ENCODE results near the gene SPTB.

Gene SPTB

GRCh38 chr14:64878837-64879634, 671 bp downstream of the SPTB start:
- no peak for TF ChIP-seq EP300 (IDR thresholded peaks at IDR 0.05; ENCODE audit: borderline replicate concordance)
- TF ChIP-seq TCF12 (IDR thresholded peaks at IDR 0.05; ENCODE audit: low read depth) = no peak
- TF ChIP-seq USF1 (IDR thresholded peaks at IDR 0.05) = no peak
- no peak for TF ChIP-seq NFIC (IDR thresholded peaks at IDR 0.05)
- TF ChIP-seq FOXM1 (IDR thresholded peaks at IDR 0.05; ENCODE audit: borderline replicate concordance, low read depth) = no peak
- TF ChIP-seq CREB1 (IDR thresholded peaks at IDR 0.05; ENCODE audit: low read depth) = no peak
- TF ChIP-seq YY1 (IDR thresholded peaks at IDR 0.05; ENCODE audit: low read depth) = no peak
- no peak for TF ChIP-seq EGR1 (IDR thresholded peaks at IDR 0.05)
- TF ChIP-seq CEBPB (IDR thresholded peaks at IDR 0.05) = no peak
- no peak for TF ChIP-seq TAF1 (IDR thresholded peaks at IDR 0.05; ENCODE audit: low read depth)
- TF ChIP-seq TEAD4 (IDR thresholded peaks at IDR 0.05) = no peak
- no peak for TF ChIP-seq MAX (IDR thresholded peaks at IDR 0.05)
- no peak; the same call in 1 of the 2 replicates for TF ChIP-seq ZBTB7A (IDR thresholded peaks at IDR 0.05; ENCODE audit: low read depth)
- TF ChIP-seq RAD21 (IDR thresholded peaks at IDR 0.05; ENCODE audit: low read depth) = no peak
- TF ChIP-seq REST (IDR thresholded peaks at IDR 0.05; ENCODE audit: low read depth) = no peak

DNA sequence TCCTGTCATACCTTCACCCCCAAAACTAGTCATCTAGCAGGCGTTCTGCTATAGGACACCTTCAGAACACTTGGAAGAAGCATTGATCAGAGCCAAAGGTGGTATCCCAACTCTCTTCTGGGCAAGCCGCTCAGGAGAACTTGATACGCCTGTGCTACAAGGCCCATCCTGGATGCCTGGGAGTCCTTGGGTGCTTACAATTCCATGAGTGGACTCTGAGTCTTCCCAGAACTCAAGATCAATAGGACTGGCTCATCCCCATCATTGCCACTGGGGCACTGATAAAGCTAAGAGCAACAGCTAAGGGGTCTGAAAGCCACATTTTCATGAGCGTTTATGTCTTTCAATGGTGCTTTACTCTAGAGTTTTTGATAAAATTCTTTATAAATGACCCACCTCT, 1.9 kb downstream of the SPTB start:
- TF ChIP-seq REST (IDR thresholded peaks at IDR 0.05; ENCODE audit: low read depth) = no peak
- no peak for TF ChIP-seq FOXM1 (IDR thresholded peaks at IDR 0.05; ENCODE audit: borderline replicate concordance, low read depth)
- no peak for TF ChIP-seq TCF12 (IDR thresholded peaks at IDR 0.05; ENCODE audit: low read depth)
- TF ChIP-seq USF1 (IDR thresholded peaks at IDR 0.05) = no peak
- TF ChIP-seq YY1 (IDR thresholded peaks at IDR 0.05; ENCODE audit: low read depth) = no peak
- no peak for TF ChIP-seq CEBPB (IDR thresholded peaks at IDR 0.05)
- no peak for TF ChIP-seq ZBTB7A (IDR thresholded peaks at IDR 0.05; ENCODE audit: low read depth)
- TF ChIP-seq MAX (IDR thresholded peaks at IDR 0.05) = no peak
- TF ChIP-seq EGR1 (IDR thresholded peaks at IDR 0.05) = no peak
- no peak for TF ChIP-seq EP300 (IDR thresholded peaks at IDR 0.05; ENCODE audit: borderline replicate concordance)
- TF ChIP-seq TEAD4 (IDR thresholded peaks at IDR 0.05) = no peak
- no peak for TF ChIP-seq RAD21 (IDR thresholded peaks at IDR 0.05; ENCODE audit: low read depth)
- no peak for TF ChIP-seq NFIC (IDR thresholded peaks at IDR 0.05)
- TF ChIP-seq TAF1 (IDR thresholded peaks at IDR 0.05; ENCODE audit: low read depth) = no peak
- no peak for TF ChIP-seq CREB1 (IDR thresholded peaks at IDR 0.05; ENCODE audit: low read depth)

DNA sequence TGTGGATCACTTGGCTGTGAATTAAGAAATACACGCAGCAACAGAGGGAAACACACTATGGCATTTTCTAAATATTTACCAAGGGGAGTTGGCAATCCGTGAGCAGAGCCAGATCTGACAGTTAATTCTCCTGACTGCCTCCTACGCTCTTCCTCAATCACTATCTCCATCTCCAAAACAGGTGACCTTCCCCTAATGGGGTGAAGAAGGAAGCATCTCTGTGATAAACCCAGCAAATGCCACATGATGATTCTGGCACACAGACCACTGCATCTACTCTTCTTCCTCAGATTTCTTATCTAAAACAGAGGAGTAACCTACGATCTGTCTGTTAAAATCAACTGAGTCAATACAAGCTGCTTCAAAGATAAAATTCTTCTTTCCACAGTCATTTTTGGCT, 4.4 kb downstream of the SPTB start:
- no peak for TF ChIP-seq TAF1 (IDR thresholded peaks at IDR 0.05; ENCODE audit: low read depth)
- TF ChIP-seq MAX (IDR thresholded peaks at IDR 0.05) = no peak
- TF ChIP-seq TCF12 (IDR thresholded peaks at IDR 0.05; ENCODE audit: low read depth) = no peak
- TF ChIP-seq YY1 (IDR thresholded peaks at IDR 0.05; ENCODE audit: low read depth) = no peak
- no peak for TF ChIP-seq CEBPB (IDR thresholded peaks at IDR 0.05)
- no peak for TF ChIP-seq REST (IDR thresholded peaks at IDR 0.05; ENCODE audit: low read depth)
- TF ChIP-seq ZBTB7A (IDR thresholded peaks at IDR 0.05; ENCODE audit: low read depth) = no peak
- no peak for TF ChIP-seq NFIC (IDR thresholded peaks at IDR 0.05)
- no peak for TF ChIP-seq CREB1 (IDR thresholded peaks at IDR 0.05; ENCODE audit: low read depth)
- no peak for TF ChIP-seq RAD21 (IDR thresholded peaks at IDR 0.05; ENCODE audit: low read depth)
- TF ChIP-seq FOXM1 (IDR thresholded peaks at IDR 0.05; ENCODE audit: borderline replicate concordance, low read depth) = no peak
- no peak for TF ChIP-seq USF1 (IDR thresholded peaks at IDR 0.05)
- no peak for TF ChIP-seq EP300 (IDR thresholded peaks at IDR 0.05; ENCODE audit: borderline replicate concordance)
- no peak for TF ChIP-seq TEAD4 (IDR thresholded peaks at IDR 0.05)
- no peak for TF ChIP-seq EGR1 (IDR thresholded peaks at IDR 0.05)

Measured in Ishikawa (cell line).